Mesothelial cell of epicardium (in vitro differentiated cells): ENCODE results near the gene SLC9A8. TPM values are rescaled to one million over a fixed set of nuclear protein-coding genes. Genes with fewer than 3 reads are reported as not detected.
"Not testable (repeated sequence)": the region's sequence is repeated elsewhere in the genome, so short reads cannot be mapped to it uniquely, and the experiment has no call there.

Source experiments
- DNase-seq, 2 experiments: peaks; one replicate each; pipeline ENCODE4 v3.0.0; 2021; ENCODE audit warnings: low spot score in 2 of 2; ENCODE audit not compliant: unreplicated experiment in 2 of 2
- H3K27ac Mint-ChIP-seq: 2 replicates; pipeline ENCODE4 v1.8.0; 2021; ENCODE audit warnings: mixed read lengths
- H3K27me3 Mint-ChIP-seq: 2 replicates; pipeline ENCODE4 v1.8.0; 2021; ENCODE audit warnings: low read depth, mixed read lengths
- H3K36me3 Mint-ChIP-seq: 2 replicates; pipeline ENCODE4 v1.8.0; 2021; ENCODE audit warnings: mixed read lengths
- H3K4me1 Mint-ChIP-seq: 2 replicates; pipeline ENCODE4 v1.8.0; 2021; ENCODE audit warnings: mixed read lengths
- H3K4me3 Mint-ChIP-seq: 2 replicates; pipeline ENCODE4 v1.8.0; 2021; ENCODE audit warnings: mild to moderate bottlenecking, moderate library complexity, mixed read lengths
- H3K9me3 Mint-ChIP-seq: 2 replicates; pipeline ENCODE4 v1.8.0; 2021; ENCODE audit warnings: mixed read lengths
- total RNA-seq: library from RNA; stranded (reverse); gene quantifications from 3 replicates; pipeline ENCODE4 v1.2.1, GENCODE V29; 2021
- TF ChIP-seq, protein P1 (sequence below): fragments of 200-600 bp; sonication (generic); IDR thresholded peaks from one replicate; pipeline ENCODE4 v1.5.0; 2021; ENCODE audit warnings: antibody characterized with exemption; ENCODE audit not compliant: unreplicated experiment

SLC9A8 gene
- total RNA-seq, 1 donor from 2014 or later: 11.9 TPM

DNA sequence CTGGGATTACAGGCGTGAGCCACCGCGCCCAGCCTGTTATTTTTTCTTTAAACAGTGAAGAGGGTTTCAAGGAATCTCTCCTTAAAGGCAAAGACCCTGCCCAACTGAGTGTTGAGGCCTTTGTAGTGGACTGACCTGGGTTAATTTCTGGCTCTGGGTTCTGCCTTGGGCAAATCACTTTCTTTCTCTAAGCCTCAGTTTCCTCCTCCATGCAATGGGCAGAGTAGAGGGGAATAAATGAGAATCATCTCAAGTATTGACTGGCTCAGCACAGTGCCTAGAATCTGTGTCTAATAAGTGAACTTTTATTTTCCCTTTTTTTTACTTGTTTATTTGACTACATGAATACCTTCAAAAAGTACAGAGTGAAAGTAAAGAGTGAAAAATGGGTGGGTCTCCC is 31.0 kb upstream of the SLC9A8 start:
- no peaks in the 10 kb centered on the region for H3K9me3 Mint-ChIP-seq
- TF ChIP-seq, protein P1, sequence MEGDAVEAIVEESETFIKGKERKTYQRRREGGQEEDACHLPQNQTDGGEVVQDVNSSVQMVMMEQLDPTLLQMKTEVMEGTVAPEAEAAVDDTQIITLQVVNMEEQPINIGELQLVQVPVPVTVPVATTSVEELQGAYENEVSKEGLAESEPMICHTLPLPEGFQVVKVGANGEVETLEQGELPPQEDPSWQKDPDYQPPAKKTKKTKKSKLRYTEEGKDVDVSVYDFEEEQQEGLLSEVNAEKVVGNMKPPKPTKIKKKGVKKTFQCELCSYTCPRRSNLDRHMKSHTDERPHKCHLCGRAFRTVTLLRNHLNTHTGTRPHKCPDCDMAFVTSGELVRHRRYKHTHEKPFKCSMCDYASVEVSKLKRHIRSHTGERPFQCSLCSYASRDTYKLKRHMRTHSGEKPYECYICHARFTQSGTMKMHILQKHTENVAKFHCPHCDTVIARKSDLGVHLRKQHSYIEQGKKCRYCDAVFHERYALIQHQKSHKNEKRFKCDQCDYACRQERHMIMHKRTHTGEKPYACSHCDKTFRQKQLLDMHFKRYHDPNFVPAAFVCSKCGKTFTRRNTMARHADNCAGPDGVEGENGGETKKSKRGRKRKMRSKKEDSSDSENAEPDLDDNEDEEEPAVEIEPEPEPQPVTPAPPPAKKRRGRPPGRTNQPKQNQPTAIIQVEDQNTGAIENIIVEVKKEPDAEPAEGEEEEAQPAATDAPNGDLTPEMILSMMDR: no peak
- no peak overlapping the region for H3K27ac Mint-ChIP-seq
- no peak for DNase-seq
- no peak overlapping the region for H3K4me3 Mint-ChIP-seq
- H3K4me1 Mint-ChIP-seq: no peaks in the 10 kb centered on the region
- no peaks in the 10 kb centered on the region for H3K27me3 Mint-ChIP-seq
- H3K36me3 Mint-ChIP-seq: no peaks in the 10 kb centered on the region

DNA sequence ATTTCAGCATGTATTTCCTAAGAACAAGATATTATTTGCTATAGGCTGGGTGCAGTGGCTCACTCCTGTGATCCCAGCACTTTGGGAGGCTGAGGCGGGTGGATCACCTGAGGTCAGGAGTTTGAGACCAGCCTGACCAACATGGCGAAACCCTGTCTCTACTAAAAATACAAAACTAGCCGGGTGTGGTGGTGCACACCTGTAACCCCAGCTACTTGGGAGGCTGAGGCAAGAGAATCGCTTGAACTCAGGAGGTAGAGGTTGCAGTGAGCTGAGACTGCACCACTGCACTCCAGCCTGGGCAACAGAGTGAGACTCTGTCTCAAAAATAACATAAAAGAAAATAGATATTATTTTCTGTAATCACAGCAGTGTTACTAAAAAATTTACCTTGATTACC is 30.2 kb upstream of the SLC9A8 start:
- H3K4me1 Mint-ChIP-seq, H3K4me3 Mint-ChIP-seq, H3K9me3 Mint-ChIP-seq, DNase-seq, H3K36me3 Mint-ChIP-seq, H3K27ac Mint-ChIP-seq, H3K27me3 Mint-ChIP-seq: not testable (repeated sequence)

DNA sequence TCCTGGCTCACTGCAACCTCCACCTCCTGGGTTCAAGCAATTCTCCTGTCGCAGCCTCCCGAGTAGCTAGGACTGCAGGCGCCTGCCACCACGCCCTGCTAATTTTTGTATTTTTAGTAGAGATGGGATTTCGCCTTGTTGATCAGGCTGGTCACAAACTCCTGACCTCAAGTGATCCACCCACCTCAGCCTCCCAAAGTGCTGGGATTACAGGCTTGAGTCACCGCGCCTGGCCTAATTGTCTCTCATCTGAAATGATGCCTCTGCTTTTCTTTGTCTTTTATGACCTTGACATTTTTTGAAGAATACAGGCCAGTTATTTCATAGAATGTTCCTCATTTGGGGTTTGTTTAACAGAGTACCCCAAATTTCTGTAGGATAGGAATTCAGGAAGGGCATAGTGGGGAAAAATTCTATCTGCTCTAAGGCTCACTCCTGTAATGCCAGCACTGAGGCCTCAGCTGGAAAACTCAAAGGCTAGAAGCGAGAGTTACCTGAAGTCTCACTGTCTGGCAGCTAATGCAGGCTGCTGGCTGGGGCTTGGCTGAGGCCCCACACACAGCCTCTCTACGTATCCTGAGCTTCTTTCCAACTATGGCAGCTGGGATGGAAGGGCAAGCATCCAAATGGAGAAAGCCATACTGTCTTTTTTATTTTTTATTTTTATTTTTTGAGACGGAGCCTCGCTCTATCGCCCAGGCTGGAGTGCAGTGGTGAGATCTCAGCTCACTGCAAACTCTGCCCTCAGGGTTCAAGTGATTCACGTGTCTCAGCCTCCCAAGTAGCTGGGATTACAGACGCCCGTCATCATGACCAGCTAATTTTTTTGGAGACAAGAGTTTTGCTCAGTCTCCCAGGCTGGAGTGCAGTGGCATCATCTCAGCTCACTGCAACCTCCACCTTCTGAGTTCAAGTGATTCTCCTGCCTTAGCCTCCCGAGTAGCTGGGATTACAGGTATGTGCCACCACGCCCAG is 29.3 kb upstream of the SLC9A8 start:
- not testable (repeated sequence) for H3K4me1 Mint-ChIP-seq

DNA sequence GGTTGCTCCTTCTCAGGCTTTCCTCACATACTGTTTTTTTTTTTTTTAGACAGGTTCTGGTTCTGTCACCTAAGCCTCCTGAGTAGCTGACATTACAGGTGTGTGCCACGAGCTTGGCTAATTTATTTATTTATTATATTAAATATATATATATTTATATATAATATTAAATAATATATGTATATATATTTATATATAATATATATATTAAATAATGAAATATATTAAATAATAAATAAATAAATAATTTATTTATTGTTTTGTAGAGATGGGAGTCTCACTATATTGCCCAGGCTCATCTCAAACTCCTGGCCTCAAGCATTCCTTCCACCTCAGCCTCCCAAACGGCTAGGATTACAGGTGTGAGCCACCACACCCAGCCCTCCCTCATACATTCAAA is 28.3 kb upstream of the SLC9A8 start:
- no peak overlapping the region for H3K4me3 Mint-ChIP-seq
- H3K4me1 Mint-ChIP-seq: no peaks in the 10 kb centered on the region
- TF ChIP-seq, protein P1: no peak
- no peaks in the 10 kb centered on the region for H3K36me3 Mint-ChIP-seq
- no peak overlapping the region for H3K27ac Mint-ChIP-seq
- H3K9me3 Mint-ChIP-seq: no peaks in the 10 kb centered on the region
- H3K27me3 Mint-ChIP-seq: no peaks in the 10 kb centered on the region
- no peak for DNase-seq

More for the DNA sequence above, 29.3 kb upstream of the SLC9A8 start:
- H3K36me3 Mint-ChIP-seq, H3K4me3 Mint-ChIP-seq, H3K9me3 Mint-ChIP-seq, H3K27me3 Mint-ChIP-seq, DNase-seq: not testable (repeated sequence)
- peak overlapping the region; percentile 50 for H3K27ac Mint-ChIP-seq

DNA sequence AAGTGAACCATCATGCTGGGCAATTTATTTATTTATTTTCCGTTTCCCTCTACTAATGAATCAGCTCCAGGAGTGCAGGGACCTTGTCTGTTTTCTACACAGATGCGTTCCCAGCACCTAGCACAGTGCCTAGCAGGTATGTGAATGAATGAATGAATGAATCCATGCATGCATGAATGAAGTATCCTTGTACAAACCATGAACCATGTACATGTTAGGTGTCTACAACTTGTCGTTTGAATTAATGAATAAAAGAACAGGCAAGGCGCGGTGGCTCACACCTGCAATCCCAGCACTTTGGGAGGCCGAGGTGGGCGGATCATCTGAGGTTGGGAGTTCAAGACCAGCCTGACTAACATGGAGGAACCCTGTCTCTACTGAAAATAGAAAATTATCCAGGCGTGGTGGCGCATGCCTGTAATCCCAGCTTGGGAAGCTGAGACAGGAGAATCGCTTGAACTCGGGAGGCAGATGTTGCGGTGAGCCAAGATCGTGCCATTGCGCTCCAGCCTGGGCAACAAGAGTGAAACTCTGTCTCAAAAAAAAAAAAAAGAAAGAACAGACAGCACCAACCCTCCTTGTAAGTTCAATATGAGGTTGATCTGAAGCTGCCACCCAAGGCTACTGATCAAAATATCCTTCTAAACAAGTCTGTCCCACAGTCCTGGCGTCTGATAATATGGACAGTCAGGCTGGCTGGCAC is 27.3 kb upstream of the SLC9A8 start:
- no peak overlapping the region for H3K4me3 Mint-ChIP-seq
- no peak for DNase-seq
- H3K4me1 Mint-ChIP-seq: peaks cover 9% of the 10 kb centered on the region
- H3K36me3 Mint-ChIP-seq: no peaks in the 10 kb centered on the region
- TF ChIP-seq, protein P1: no peak
- H3K27me3 Mint-ChIP-seq: no peaks in the 10 kb centered on the region
- no peak overlapping the region for H3K27ac Mint-ChIP-seq
- no peaks in the 10 kb centered on the region for H3K9me3 Mint-ChIP-seq

DNA sequence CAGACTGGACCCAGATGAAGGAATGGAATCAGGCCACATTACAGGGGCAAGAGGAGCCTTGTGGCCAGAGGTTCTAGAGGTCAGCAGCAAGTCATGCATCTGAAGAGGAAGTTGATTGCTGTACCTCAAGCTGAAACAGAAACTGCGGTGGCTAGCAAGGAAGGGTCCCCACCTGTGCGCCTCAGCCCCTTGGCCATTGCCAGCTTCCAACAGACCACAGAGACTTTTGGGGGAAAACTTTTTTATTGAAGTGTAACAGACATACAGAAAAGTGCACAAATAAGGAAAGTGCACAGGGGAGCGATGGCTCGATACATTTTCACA is 26.8 kb upstream of the SLC9A8 start:
- Mint-ChIP-seq H3K36me3 (no peaks in the 10 kb centered on the region), H3K27ac (no peak overlapping the region), H3K4me3 (no peak overlapping the region), H3K27me3 (no peaks in the 10 kb centered on the region), H3K9me3 (no peaks in the 10 kb centered on the region), H3K4me1 (peaks cover 11% of the 10 kb centered on the region)
- DNase-seq: no peak
- TF ChIP-seq, protein P1: no peak
